Measurements from ENCODE around the gene NHS.

DNA sequence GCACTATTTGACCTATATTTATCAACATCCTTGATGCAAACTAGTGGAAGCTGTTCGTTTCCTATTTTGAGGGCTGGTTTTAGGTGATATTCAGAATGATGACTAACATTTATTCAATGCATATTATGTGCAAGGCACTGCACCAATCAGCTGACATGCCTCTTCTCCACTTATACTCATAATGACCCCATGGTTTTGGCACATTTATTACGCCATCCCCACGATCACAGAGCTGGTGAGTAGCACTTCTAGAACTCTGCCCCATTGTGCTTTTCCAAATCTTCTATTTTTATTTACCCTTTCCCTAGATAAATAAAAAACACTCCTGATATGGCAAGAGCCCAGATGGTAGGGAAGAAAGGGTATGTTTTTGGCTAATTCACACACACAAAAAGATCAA is 375.4 kb downstream of the NHS start:
- TF ChIP-seq, protein P1, sequence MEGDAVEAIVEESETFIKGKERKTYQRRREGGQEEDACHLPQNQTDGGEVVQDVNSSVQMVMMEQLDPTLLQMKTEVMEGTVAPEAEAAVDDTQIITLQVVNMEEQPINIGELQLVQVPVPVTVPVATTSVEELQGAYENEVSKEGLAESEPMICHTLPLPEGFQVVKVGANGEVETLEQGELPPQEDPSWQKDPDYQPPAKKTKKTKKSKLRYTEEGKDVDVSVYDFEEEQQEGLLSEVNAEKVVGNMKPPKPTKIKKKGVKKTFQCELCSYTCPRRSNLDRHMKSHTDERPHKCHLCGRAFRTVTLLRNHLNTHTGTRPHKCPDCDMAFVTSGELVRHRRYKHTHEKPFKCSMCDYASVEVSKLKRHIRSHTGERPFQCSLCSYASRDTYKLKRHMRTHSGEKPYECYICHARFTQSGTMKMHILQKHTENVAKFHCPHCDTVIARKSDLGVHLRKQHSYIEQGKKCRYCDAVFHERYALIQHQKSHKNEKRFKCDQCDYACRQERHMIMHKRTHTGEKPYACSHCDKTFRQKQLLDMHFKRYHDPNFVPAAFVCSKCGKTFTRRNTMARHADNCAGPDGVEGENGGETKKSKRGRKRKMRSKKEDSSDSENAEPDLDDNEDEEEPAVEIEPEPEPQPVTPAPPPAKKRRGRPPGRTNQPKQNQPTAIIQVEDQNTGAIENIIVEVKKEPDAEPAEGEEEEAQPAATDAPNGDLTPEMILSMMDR (IDR thresholded peaks at IDR 0.05; ENCODE audit: borderline replicate concordance, extremely low read depth, low read length, poor library complexity, severe bottlenecking): no peak
- no peak for TF ChIP-seq EZH2 (IDR thresholded peaks at IDR 0.05; ENCODE audit: borderline replicate concordance, low read depth, low read length, severe bottlenecking)
